Measurements from ENCODE around the gene CDH23. TPM values are rescaled to one million over a fixed set of nuclear protein-coding genes. Genes with fewer than 3 reads are reported as not detected.

The CDH23 gene
- total RNA-seq, 1 experiment from 2014 or later: 0.02 TPM

DNA sequence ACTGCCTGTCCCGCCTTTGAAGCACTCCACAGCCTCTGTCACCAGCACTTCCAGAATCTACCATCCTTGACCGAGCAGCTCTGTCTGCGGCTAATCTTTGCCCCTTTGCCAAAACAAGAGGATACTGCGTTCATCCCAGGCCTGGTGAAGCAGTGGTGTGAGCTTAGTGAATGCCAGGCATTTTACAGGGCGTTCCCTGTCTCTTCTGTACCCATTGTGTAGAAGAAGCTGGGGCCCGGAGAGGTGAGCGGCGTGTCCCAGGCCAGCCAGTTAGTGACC, 261.7 kb downstream of the CDH23 start:
- no peaks in the 10 kb centered on the region for H3K27me3 ChIP-seq
- no peak overlapping the region for H3K27ac ChIP-seq

DNA sequence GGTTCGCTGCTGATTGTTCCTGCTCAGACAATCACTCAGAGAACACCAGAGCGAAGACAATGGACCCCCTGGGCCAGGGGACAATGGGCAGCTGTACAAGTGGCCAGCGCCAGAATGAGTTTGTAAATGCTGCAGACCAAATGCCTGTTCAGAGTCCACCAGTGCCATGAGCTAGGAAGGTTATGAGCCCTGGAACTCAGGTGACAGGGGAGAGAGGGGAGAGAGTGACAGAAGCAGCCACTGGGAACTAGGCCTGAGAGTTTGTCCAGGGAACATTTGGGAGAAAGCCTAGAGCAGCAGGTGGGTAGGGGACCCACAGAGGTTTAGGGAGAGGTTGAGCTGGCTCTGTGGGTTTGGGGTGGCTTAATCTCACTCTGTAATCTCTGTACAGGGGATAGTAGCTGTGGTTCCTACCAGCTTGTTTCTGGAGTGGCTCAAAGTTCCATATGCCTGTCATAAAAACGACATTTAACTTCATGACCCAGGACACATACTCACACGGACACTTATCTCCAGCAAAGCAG, 262.5 kb downstream of the CDH23 start:
- Histone ChIP-seq H3K27me3 (no peaks in the 10 kb centered on the region), H3K36me3 (no peaks in the 10 kb centered on the region), H3K4me1 (no peaks in the 10 kb centered on the region), H3K9me3 (replicated peaks) (no peaks in the 10 kb centered on the region), H3K27ac (no peak overlapping the region), H3K4me3 (no peak overlapping the region)
- no peak for DNase-seq

More for the DNA sequence above, 261.7 kb downstream of the CDH23 start:
- no peak for DNase-seq
- Histone ChIP-seq H3K4me1 (no peaks in the 10 kb centered on the region), H3K4me3 (no peak overlapping the region), H3K36me3 (no peaks in the 10 kb centered on the region), H3K9me3 (replicated peaks) (no peaks in the 10 kb centered on the region)

DNA sequence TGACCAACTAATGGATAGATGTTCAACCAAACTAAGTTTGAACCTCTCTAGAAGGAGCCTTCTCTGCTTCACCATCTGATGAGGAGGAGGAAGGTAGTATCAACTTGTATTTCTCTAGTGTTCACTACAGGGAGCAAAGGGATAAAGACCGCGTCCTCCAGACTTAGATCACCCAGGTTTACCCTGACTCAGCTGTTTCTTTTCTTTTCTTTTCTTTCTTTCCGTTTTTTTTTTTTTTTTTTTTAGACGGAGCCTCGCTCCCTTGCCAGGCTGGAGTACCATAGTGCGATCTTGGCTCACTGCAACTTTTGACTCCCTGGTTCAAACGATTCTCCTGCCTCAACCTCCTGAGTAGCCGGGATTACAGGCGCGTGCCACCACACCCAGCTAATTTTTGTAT, 263.0 kb downstream of the CDH23 start:
- no peaks in the 10 kb centered on the region for H3K4me1 ChIP-seq
- no peaks in the 10 kb centered on the region for H3K27me3 ChIP-seq
- H3K4me3 ChIP-seq: no peak overlapping the region
- H3K27ac ChIP-seq: no peak overlapping the region
- no peak for DNase-seq
- no peaks in the 10 kb centered on the region for H3K36me3 ChIP-seq
- no peaks in the 10 kb centered on the region for H3K9me3 ChIP-seq (replicated peaks)

DNA sequence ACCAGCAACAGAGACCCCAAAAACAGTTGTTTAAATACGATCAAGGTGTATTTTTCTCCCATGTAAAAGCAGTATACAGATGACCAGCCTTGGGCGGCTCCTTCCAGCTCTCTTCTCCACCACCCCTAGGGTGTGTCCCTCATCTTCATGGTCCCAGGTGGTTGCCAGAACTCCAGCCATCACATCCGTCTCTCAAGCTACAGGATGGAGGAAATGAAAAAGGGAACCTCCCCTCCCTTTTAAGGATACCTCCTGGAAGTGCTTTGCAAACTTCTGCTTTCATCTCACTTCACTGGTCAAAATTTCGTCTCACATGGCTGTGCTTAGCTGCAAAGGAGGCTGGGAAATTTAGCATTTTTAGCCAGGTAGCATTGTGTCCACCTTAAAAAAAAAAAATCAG, 263.6 kb downstream of the CDH23 start:
- no peak overlapping the region for H3K27ac ChIP-seq
- no peaks in the 10 kb centered on the region for H3K9me3 ChIP-seq (replicated peaks)
- no peaks in the 10 kb centered on the region for H3K36me3 ChIP-seq
- no peak for DNase-seq
- H3K4me1 ChIP-seq: no peaks in the 10 kb centered on the region
- no peak overlapping the region for H3K4me3 ChIP-seq
- no peaks in the 10 kb centered on the region for H3K27me3 ChIP-seq

DNA sequence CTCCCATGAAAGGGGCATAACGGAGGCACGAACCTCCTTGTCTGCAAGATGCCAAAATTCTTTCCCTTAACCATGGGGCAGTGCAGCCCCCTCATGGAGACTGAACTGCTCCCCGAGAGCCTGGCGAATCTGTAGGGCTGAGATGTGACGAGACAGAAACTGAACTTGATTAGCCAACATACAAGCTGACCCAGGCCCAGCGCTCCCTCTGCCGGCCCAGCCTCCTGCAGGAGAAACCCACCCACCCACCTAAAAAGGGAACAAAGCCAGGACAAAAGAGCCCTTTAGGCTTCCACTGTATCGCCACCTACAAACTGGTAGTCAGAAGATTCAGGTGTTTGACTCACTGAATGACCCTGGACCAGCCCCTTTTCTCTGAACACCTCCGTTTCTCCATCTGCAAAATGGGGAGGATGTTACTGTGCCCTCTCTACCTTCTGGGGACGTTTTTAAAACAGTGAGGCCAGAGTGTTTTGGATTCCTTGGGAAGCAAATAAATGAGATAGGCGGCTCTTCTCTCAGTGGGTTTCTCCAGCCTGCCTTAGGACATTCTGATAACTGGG, 264.4 kb downstream of the CDH23 start:
- DNase-seq: no peak
- H3K27me3 ChIP-seq: no peaks in the 10 kb centered on the region
- H3K4me1 ChIP-seq: no peaks in the 10 kb centered on the region
- no peaks in the 10 kb centered on the region for H3K36me3 ChIP-seq
- no peaks in the 10 kb centered on the region for H3K9me3 ChIP-seq (replicated peaks)
- no peak overlapping the region for H3K27ac ChIP-seq
- no peak overlapping the region for H3K4me3 ChIP-seq

DNA sequence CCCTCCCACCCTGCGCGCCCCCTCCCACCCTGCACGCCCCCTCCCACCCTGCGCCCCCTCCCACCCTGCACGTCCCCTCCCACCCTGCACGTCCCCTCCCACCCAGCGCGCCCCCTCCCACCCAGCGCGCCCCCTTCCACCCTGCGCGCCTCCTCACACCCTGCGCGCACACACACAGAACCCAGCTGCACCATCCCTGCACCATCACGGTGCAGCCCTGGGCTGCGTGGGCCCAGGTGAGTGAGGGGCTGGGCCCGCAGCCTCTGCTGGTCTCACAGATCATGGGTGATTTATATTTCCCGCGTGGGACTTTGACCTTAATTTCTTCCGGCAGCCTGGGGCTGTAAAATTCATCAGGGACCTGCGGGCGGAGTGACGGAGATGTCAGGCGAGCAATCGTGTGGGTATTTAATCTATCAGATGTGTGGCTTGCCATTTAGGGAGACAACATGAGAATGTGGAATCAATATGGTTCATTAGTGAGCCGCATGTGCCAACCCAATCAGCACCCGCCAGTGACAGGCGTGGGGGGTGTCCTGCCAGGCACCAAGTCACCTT, 265.1 kb downstream of the CDH23 start:
- Histone ChIP-seq H3K27ac (no peak overlapping the region), H3K9me3 (replicated peaks) (no peaks in the 10 kb centered on the region), H3K4me1 (no peaks in the 10 kb centered on the region), H3K36me3 (no peaks in the 10 kb centered on the region), H3K4me3 (no peak overlapping the region), H3K27me3 (no peaks in the 10 kb centered on the region)
- no peak for DNase-seq

DNA sequence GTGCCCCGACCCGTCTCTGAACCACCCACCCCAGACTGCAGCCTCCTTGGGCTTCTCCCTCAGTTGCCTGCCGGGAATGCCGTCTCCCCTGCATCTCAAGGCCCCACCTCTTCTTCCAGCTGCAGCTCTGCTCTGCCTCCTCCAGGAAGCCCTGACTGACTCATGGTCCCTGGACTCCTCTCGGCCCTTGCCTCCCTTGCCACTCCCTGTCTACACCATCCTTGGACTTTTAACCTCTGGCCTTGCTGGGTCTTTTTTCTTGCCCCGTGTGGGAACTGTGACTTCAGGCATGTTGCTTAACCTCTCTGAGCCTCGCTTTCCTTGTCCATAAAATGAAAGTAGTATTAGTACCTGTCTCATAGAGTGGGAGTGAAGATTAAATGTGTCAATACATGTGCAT, 266.6 kb downstream of the CDH23 start:
- Histone ChIP-seq H3K27me3 (no peaks in the 10 kb centered on the region), H3K27ac (no peak overlapping the region), H3K9me3 (replicated peaks) (no peaks in the 10 kb centered on the region), H3K4me3 (no peak overlapping the region), H3K36me3 (no peaks in the 10 kb centered on the region), H3K4me1 (no peaks in the 10 kb centered on the region)
- no peak for DNase-seq

DNA sequence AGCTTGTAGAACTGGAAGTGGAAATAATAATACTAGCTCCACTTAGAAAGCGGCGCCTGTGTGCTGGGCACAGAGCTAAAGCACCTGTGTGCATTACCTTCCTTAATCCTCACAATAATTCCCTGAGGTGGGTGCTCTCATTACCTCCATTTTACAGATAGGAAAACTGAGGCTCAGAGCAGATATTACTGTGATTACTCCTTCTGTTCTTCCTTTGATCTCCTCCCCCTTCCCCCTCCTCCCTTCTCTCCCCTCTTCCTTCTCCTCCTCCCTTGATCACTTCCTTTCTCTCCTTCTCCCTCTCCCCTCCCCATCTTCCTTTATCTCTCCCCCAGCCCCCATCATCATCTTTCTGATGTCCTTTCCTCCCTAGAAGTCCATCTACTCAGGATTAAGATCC, 267.9 kb downstream of the CDH23 start:
- H3K27ac ChIP-seq: no peak overlapping the region
- DNase-seq: no peak
- no peak overlapping the region for H3K4me3 ChIP-seq
- H3K27me3 ChIP-seq: no peaks in the 10 kb centered on the region
- H3K4me1 ChIP-seq: no peaks in the 10 kb centered on the region
- H3K9me3 ChIP-seq (replicated peaks): no peaks in the 10 kb centered on the region
- H3K36me3 ChIP-seq: no peaks in the 10 kb centered on the region

DNA sequence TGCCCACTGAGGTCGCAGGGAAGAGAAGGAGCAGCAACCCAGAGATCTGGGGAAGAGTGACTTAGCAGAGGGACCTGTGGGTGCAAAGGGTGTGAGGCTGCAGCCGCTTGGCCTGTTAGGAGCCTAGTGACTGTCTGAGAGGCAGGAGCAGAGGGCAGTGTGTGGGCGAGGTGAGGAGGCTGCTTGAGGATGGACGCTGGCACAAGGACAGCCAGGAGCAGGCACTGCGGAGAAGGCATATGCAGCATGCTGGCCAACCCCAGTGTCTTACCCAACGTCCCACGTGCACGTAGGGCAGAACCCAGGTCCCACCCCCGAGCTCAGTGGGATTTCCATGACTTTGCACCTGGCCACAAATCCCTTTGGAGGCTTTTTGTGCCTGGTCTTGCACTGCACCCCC, 268.7 kb downstream of the CDH23 start:
- Histone ChIP-seq H3K36me3 (no peaks in the 10 kb centered on the region), H3K27ac (no peak overlapping the region), H3K4me3 (no peak overlapping the region), H3K27me3 (no peaks in the 10 kb centered on the region), H3K4me1 (no peaks in the 10 kb centered on the region), H3K9me3 (replicated peaks) (no peaks in the 10 kb centered on the region)
- DNase-seq: no peak

DNA sequence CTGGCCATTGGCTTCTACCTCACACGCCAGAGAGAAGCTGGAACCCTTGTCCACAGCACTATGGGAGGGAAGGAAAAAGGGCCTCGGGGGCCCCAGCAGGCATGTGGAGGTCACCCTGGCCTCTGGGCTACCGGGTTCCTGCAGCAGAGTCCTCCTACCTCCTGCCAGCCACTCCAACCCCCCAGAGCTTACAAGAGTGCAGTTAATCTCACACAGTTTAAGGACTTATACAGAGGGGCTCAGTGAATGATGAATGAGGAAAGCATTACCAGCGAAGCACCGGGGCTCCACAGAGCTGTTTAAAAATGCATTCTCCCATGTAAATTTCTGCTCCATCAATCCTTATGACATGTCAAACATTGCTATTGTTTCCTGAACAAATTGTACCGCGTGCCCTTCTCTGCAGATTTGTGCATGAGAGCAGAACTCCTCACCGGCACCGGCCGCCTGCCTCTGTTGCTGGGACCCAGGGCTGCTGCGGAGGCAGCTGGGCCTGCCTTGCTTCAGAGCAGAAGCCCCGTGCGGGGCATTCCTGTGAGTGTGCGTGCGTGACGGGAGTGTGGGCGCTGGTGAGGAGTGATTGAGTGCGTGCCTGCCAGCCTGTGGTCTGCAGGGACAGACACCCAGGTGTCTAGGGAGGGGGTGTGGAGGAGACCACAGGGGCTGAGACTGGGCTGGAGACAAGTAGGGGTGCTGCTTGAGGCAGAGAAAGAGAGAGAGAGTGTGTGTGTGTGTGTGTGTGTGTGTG, 270.1 kb downstream of the CDH23 start:
- no peaks in the 10 kb centered on the region for H3K4me1 ChIP-seq
- no peak overlapping the region for H3K4me3 ChIP-seq
- H3K27me3 ChIP-seq: no peaks in the 10 kb centered on the region
- H3K9me3 ChIP-seq (replicated peaks): no peaks in the 10 kb centered on the region
- H3K27ac ChIP-seq: no peak overlapping the region
- no peak for DNase-seq
- no peaks in the 10 kb centered on the region for H3K36me3 ChIP-seq

DNA sequence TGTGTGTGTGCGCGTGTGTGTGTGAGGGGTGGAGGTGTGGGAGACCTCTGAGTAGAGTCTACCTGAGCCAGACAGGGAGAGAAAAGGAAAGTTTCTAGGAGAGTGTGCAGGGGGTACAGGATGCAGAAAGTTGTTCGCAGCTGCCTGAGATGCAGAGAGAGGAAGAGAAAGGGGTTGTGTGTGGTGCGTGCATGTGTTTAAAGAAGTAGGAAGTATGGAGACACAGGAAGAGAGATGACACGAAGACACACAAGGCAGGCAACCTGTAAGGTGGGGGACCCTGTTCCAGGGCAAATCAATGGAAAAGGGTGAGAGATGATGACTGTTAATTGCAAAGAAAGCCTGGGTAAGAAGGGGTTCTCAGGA, 270.6 kb downstream of the CDH23 start:
- no peak overlapping the region for H3K4me3 ChIP-seq
- no peaks in the 10 kb centered on the region for H3K9me3 ChIP-seq (replicated peaks)
- H3K36me3 ChIP-seq: no peaks in the 10 kb centered on the region
- H3K27ac ChIP-seq: no peak overlapping the region
- DNase-seq: no peak
- no peaks in the 10 kb centered on the region for H3K27me3 ChIP-seq
- no peaks in the 10 kb centered on the region for H3K4me1 ChIP-seq

DNA sequence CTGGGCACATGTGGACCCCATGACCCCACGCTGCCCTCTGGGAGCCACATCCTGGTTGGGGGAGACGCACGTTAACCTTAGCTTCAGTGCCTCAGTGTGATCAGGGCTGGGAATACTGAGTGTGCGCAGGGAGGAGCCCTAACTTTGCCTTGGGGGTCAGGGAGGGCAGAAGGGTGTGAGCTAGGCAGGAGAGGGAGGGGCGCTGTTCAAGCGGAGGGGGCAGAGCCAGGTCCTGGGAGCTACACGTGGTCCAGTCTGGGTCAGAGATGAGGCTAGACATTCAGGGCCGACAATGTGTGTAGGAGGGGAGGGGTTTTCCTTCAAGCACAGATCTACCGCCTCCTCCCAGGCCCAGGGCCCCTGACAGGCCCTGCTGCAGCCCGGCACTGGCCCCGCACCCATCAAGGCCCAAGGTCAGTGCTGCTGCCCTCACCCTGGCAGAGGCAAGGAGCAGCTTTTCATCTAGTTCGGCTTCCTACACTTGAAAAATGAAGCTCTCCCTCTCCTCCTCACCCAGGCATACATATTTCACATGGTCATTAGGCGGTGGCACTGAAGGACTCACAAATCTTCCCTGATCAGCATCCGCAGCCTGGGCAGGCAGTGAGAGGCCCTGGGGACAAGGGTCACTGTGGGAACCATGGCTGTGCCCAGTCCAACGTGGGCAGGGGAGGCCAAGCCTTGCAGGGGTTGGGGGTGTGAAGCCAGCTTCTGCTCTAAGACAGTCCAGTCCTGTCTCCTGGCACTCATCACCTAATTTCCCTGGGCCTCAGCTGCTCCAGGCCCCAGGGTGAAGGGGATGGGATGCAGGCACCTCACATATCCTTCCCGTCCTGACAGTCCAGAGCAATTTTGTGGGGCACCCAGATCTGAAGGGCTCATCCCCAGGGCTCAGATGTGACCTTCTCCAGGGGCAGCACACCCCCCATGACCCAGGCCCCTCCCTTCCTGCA, 275.6 kb downstream of the CDH23 start:
- H3K9me3 ChIP-seq (replicated peaks): no peaks in the 10 kb centered on the region
- DNase-seq: no peak
- H3K4me3 ChIP-seq: no peak overlapping the region
- H3K27ac ChIP-seq: no peak overlapping the region
- no peaks in the 10 kb centered on the region for H3K4me1 ChIP-seq
- H3K36me3 ChIP-seq: no peaks in the 10 kb centered on the region
- no peaks in the 10 kb centered on the region for H3K27me3 ChIP-seq

DNA sequence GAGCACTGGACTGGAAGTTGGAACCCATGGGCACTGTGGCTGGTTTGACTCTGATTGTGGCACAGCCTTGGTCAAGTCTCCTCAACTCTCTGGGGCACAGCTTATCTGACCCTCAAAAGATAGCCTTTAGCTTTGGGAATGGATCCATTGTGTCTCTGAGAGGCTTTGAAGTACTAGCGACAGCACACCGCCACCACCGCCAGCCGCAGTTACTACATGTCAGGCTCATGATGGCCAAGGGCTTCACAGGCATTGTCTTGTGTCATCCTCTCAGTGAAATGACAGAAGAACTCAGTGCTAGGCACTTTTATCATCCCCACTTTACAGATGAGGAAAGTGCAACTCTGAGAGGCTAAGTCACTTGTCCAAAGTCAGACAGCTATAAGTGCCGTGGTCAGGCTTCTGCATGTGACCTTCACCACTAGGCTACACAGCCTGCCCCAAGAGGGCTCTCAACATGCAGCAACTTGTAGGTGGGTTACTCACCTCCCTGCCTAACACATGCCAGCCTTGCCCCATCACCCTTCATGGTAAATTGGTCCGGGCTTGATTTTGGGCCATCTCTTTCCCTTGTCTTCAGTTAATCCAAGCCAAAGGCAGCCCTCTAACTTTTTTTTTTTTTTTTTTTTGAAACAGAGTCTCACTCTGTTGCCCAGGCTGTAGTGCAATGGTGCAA, 278.7 kb downstream of the CDH23 start:
- H3K27me3 ChIP-seq: no peaks in the 10 kb centered on the region
- no peaks in the 10 kb centered on the region for H3K9me3 ChIP-seq (replicated peaks)
- H3K4me3 ChIP-seq: no peak overlapping the region
- no peak for DNase-seq
- H3K27ac ChIP-seq: no peak overlapping the region
- no peaks in the 10 kb centered on the region for H3K4me1 ChIP-seq
- H3K36me3 ChIP-seq: no peaks in the 10 kb centered on the region

DNA sequence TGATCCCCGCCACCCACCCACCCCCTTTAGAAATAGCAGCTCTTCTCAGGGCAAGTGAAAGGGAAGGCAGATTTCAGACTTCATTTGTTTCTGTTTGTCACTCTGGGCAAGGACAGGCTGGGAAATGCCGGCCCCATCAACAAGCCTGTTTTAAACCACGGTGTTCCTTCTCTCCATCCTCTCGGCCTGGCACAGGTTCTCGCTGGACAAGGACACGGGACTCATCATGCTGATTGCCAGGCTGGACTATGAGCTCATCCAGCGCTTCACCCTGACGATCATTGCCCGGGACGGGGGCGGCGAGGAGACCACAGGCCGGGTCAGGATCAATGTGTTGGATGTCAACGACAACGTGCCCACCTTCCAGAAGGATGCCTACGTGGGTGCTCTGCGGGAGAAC, 280.5 kb downstream of the CDH23 start:
- no peaks in the 10 kb centered on the region for H3K4me1 ChIP-seq
- no peak overlapping the region for H3K4me3 ChIP-seq
- H3K27ac ChIP-seq: no peak overlapping the region
- H3K27me3 ChIP-seq: no peaks in the 10 kb centered on the region
- DNase-seq: no peak
- H3K36me3 ChIP-seq: no peaks in the 10 kb centered on the region
- no peaks in the 10 kb centered on the region for H3K9me3 ChIP-seq (replicated peaks)
